AG04450 (cell line): ENCODE results near the gene SPATS1. TPM values are rescaled to one million over a fixed set of nuclear protein-coding genes. Genes with fewer than 3 reads are reported as not detected.

ENCODE experiments used
- CTCF ChIA-PET: fragments of 300-600, 350-600 bp; formaldehyde crosslinking; extraction: SDS; loops from one replicate; lab custom pipeline; 2022; ENCODE audit warnings: antibody characterized with exemption, inconsistent platforms; lab: Charles Lee
- POLR2A ChIA-PET: fragments of 350-600 bp; formaldehyde crosslinking; extraction: SDS; loops from one replicate; lab custom pipeline; 2021; ENCODE audit warnings: antibody characterized with exemption, inconsistent platforms; lab: Yijun Ruan, JAX
- DNase-seq: peaks from one replicate; pipeline ENCODE4 v3.0.0-alpha.2; 2011; ENCODE audit warnings: low read depth, low spot score
- H3K27ac ChIP-seq: one replicate; pipeline ENCODE4 v1.5.1; 2012; ENCODE audit warnings: low read depth, low read length, control low read depth
- H3K27me3 ChIP-seq: one replicate; pipeline ENCODE4 v1.6.0; 2012; ENCODE audit warnings: low read length; ENCODE audit not compliant: control insufficient read depth, insufficient read depth
- H3K4me3 ChIP-seq: 2 replicates; pipeline ENCODE4 v1.5.1; 2011; ENCODE audit warnings: mild to moderate bottlenecking, low read depth, low read length, control low read depth
- H3K9me3 ChIP-seq: 2 replicates; pipeline ENCODE4 v1.5.1; 2012; ENCODE audit warnings: low read length; ENCODE audit not compliant: control insufficient read depth, insufficient read depth
- polyA plus RNA-seq: library from polyadenylated mRNA; depleted of rRNA; stranded (reverse); fragments of >200 nt; gene quantifications from 2 replicates; pipeline ENCODE4 v1.2.3, GENCODE V29; 2011
- TF ChIP-seq, protein P1 (sequence below): IDR thresholded peaks from 2 replicates; pipeline ENCODE4 v1.5.1; 2011; ENCODE audit warnings: low read depth, low read length, control low read depth, inconsistent platforms

The SPATS1 gene
- polyA plus RNA-seq, 1 experiment = not detected

- no peak for DNase-seq
- CTCF ChIA-PET = interaction anchor here (1.3 to 1.5 kb wide), 2 partner anchors 15 to 16 kb away, joined by 4 to 8 read pairs; partner anchors contain the start of gene AARS2
- POLR2A ChIA-PET = interaction anchor here (1.4 kb wide), 1 partner anchor 11 kb away, joined by 3 read pairs; no protein-coding TSS in a partner anchor
- no peak overlapping the region for H3K4me3 ChIP-seq
- no peak overlapping the region for H3K27ac ChIP-seq
- no peaks in the 10 kb centered on the region; the same call in 1 of the 2 replicates for H3K9me3 ChIP-seq
- H3K27me3 ChIP-seq = peaks cover 35% of the 10 kb centered on the region
- TF ChIP-seq, protein P1, sequence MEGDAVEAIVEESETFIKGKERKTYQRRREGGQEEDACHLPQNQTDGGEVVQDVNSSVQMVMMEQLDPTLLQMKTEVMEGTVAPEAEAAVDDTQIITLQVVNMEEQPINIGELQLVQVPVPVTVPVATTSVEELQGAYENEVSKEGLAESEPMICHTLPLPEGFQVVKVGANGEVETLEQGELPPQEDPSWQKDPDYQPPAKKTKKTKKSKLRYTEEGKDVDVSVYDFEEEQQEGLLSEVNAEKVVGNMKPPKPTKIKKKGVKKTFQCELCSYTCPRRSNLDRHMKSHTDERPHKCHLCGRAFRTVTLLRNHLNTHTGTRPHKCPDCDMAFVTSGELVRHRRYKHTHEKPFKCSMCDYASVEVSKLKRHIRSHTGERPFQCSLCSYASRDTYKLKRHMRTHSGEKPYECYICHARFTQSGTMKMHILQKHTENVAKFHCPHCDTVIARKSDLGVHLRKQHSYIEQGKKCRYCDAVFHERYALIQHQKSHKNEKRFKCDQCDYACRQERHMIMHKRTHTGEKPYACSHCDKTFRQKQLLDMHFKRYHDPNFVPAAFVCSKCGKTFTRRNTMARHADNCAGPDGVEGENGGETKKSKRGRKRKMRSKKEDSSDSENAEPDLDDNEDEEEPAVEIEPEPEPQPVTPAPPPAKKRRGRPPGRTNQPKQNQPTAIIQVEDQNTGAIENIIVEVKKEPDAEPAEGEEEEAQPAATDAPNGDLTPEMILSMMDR = no peak
Observed at GRCh38 chr6:44298055-44298803, 44.2 kb upstream of the SPATS1 start.

GRCh38 chr6:44298864-44299263 lies 43.6 kb upstream of the SPATS1 start:
- TF ChIP-seq, protein P1 = no peak
- ChIA-PET POLR2A (interaction anchor here (0.7 to 1.4 kb wide), 2 partner anchors 11 to 52 kb away, joined by 3 read pairs; partner anchors contain the start of gene HSP90AB1), CTCF (interaction anchor here (1.3 to 1.5 kb wide), 2 partner anchors 14 to 16 kb away, joined by 4 to 8 read pairs; partner anchors contain the start of gene AARS2)
- Histone ChIP-seq H3K9me3 (no peaks in the 10 kb centered on the region; the same call in 1 of the 2 replicates), H3K27ac (no peak overlapping the region), H3K27me3 (peaks cover 31% of the 10 kb centered on the region), H3K4me3 (no peak overlapping the region)
- no peak for DNase-seq

DNA sequence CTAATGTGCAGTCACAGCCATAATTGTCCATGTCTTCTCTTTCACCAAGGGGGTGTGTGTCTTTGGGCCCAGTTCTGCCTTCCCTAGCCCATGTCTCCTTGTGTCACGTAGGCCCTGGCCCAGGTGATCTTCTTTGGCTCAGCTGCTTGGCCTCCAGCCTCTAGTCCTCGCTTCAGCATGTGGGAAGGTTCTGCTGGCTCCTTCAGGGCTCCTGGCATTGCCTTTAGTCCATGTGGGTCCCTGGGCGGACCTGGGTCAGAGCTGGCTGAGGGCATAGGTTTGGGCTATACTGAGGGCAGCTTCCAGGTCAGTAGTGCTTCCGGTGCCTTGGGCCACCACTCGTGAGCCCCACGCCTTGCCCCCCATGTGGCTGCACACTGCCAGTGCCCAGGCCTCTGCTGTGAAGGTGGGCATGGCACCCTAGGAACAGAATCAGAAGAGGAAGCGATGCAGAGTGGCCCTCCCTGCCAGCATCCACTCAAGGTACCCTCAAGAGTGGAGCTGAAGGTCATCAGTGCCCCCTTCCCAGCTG lies 42.1 kb upstream of the SPATS1 start:
- Histone ChIP-seq H3K4me3 (no peak overlapping the region), H3K27me3 (peaks cover 26% of the 10 kb centered on the region), H3K9me3 (no peaks in the 10 kb centered on the region; the same call in 1 of the 2 replicates), H3K27ac (no peak overlapping the region)
- ChIA-PET POLR2A (no interaction called here), CTCF (no interaction called here)
- no peak for DNase-seq
- TF ChIP-seq, protein P1 = no peak

- ChIA-PET POLR2A (no interaction called here), CTCF (interaction anchor here (0.7 to 1.7 kb wide), 2 partner anchors 12 to 50 kb away, joined by 3 to 7 read pairs; partner anchors contain the start of gene AARS2)
- H3K27ac ChIP-seq = no peak overlapping the region
- H3K4me3 ChIP-seq = no peak overlapping the region
- DNase-seq = no peak
- peaks cover 21% of the 10 kb centered on the region for H3K27me3 ChIP-seq
- TF ChIP-seq, protein P1 = no peak
- H3K9me3 ChIP-seq = no peaks in the 10 kb centered on the region; the same call in 1 of the 2 replicates
Observed at GRCh38 chr6:44301106-44301505, 41.3 kb upstream of the SPATS1 start.
